HG03460 (cell line): ENCODE results near the gene RNASE13.
"Not testable (repeated sequence)": the region's sequence is repeated elsewhere in the genome, so short reads cannot be mapped to it uniquely, and the experiment has no call there.

Experiments
- ATAC-seq: cut with Tn5 transposase; IDR thresholded peaks from one replicate; pipeline ENCODE4 v1.9.1; 2021; ENCODE audit not compliant: unreplicated experiment

Gene RNASE13

GRCh38 chr14:21023817-21024584, 10.6 kb downstream of the RNASE13 start:
- ATAC-seq, result no peak

DNA sequence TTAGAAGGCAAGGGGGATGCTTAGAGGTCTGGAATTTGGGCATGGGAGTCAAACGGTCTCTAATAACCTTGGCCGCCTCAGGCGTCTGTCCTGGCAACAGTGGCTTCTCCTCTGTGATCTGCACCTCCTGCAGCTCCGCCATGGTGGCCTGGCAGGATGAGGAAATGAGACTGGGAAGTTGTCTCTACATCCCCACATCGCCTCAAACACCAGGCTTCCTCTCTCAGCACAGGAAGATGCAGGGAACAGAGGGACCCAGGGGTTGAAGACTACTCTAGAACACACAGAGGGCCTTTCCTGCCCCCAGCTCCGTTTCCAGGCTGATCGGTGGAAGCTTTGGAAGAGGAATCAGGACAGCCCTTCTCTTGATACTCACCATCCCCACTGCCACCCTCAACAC, 11.4 kb downstream of the RNASE13 start:
- ATAC-seq, result no peak

- ATAC-seq, result no peak
Measured at GRCh38 chr14:21022686-21023085, 11.9 kb downstream of the RNASE13 start.

GRCh38 chr14:21020977-21021545, 13.5 kb downstream of the RNASE13 start:
- ATAC-seq, result no peak

GRCh38 chr14:21019366-21019765, 15.2 kb downstream of the RNASE13 start:
- ATAC-seq, result no peak

DNA sequence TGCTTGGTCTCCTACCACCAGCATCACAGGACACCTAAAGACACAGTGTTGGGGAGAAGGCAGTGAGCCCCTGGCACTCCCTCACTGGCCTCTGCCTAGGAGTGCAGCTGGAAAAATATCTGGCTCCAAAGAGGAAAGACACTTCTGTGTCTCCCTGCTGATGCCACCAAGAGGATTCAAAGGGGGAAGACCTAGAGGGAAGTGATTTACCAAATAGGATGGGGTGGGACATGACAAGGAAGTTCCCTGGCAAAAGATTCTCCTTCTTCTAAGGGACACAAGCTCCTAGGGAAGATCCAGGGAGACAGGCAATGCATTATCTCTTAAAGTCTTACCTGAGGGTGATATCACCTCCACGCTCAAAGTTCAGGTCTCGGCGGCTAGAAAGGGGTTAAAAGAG, 15.8 kb downstream of the RNASE13 start:
- no peak for ATAC-seq

DNA sequence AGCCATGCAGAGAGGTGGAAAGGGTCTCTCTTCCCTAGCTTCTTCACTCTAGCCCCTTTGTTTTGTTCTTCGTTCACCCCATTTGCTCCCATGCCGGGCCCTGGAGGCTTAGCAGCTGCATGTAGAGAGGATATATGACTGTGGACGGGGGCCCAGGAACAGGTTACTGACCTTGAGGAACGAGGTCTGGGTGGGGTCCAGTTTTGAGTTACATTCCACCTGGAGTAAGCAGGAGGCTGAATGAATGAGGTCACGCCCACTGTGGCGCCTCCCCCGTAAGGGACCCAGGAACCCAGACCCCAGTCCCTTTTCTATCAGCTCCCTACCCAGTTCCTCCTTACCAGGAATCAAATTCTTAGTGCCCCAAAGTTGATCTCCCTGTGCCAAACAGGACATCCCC, 16.3 kb downstream of the RNASE13 start:
- no peak for ATAC-seq

GRCh38 chr14:21017528-21018245, 16.9 kb downstream of the RNASE13 start:
- no peak for ATAC-seq

- no peak for ATAC-seq
Measured at GRCh38 chr14:21016413-21017190, 18.0 kb downstream of the RNASE13 start.

DNA sequence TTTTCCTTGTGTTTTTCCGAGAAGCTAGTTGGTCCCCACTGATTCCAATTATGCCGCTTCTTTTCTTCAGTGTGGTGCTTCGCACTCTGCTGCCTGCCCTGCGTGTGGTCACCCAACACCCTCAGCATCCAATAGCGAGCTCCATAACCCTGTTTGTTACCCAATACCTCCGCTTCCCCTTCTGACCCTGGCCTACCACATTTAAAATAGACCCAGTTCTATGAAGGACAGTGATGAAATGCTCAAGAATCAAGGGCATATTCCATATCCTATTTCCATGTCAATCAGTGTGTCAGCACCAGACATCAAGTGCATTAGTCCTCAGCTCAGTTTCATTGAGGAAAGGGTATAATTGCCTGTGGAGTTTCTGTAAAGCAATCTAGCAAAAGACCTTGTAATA, 19.3 kb downstream of the RNASE13 start:
- no peak for ATAC-seq

DNA sequence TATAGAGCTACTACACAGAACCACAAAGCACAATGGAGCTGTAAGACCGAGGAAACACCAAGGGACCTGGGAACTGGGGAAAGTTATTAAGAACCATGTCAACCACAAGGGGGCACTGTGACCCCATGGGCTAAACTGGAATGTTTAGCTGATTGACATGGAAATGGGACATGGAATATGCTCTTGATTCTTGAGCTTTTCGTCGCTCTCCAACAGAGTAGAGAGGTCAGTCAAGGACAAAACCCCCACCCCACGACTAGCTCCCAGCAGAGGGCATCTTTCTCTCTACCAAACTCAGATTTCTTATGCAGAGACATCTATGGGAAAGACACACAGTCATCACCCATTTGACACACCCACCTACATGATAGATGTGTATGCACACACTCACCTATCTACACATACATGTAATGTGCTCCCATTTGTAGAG, 19.8 kb downstream of the RNASE13 start:
- no peak for ATAC-seq

- ATAC-seq, result no peak
Measured at GRCh38 chr14:21011136-21011535, 23.5 kb downstream of the RNASE13 start.

- not testable (repeated sequence) for ATAC-seq
Measured at GRCh38 chr14:21009721-21010120, 24.9 kb downstream of the RNASE13 start.

DNA sequence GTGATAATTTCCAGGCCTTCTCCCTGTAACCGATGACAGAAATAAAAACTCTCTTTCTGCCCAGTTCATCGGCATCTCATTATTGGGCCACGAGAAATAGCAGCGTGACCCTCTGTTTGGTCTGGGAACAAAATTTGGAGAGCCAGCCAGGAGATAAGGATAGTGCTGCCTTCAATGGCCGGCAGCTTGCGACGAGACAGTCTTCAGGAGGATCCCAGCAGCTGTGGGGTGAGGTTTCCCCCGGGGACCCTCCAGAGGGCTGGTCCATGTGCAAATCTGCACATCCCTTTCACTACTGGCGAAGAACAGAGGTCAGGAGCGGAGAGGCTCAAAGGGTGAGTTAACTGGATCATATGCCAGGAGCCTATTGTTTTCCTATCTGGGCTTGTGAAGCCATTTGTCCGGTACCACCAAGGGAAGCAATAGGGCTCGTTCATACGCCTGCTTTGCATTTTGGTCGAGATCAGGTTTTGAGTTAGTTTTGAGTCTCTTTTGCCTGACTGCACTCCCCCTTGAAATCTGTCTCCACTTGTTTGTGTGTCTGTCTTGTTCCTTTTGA, 30.7 kb downstream of the RNASE13 start:
- ATAC-seq, result no peak

DNA sequence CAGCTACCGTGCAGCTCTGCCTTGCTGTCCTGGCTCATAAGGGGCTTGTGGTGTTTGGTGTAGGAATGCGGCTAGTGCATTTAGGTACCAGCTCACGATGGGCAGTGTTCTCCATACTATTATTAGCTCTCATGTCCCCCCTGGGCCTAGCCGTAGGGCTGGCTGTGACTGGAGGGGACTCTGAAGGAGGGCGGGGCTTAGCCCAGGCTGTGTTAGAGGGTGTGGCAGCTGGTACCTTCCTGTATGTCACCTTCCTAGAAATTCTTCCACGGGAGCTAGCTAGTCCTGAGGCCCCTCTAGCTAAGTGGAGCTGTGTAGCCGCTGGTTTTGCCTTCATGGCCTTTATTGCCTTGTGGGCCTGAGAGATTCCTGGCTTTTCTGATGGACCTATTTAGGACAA, 33.4 kb downstream of the RNASE13 start:
- no peak for ATAC-seq

GRCh38 chr14:20999591-20999990, 35.0 kb downstream of the RNASE13 start:
- no peak for ATAC-seq

- no peak for ATAC-seq
Measured at GRCh38 chr14:20998674-20999366, 35.8 kb downstream of the RNASE13 start, which contains the start of gene SLC39A2. Gene SLC39A2 (plus strand): TSS chr14:20999293. CDS start chr14:20999447, 154 bp downstream.

GRCh38 chr14:20998139-20998538, 36.5 kb downstream of the RNASE13 start:
- ATAC-seq, result no peak

GRCh38 chr14:20997564-20997963, 37.0 kb downstream of the RNASE13 start:
- no peak for ATAC-seq

DNA sequence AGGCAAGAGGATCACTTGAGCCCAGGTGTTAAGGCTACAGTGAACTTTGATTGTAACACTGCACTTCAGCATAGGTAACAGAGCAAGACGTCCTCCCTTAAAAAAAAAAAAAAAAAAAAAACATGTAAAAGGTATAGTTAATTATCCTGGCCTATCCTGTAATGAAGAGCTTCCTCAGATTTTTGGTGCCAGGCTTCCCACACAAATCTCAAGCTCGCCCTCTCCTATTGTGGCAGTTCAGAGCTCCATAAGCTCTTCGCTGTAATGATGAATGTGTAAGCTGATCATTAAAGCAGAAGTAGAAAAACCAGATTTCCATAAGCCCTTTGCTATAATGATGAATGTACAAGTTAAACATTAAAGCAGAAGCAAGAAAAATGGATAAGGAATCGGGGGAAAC, 37.5 kb downstream of the RNASE13 start:
- ATAC-seq, result no peak
